GM19023 (cell line): ENCODE results near the gene TEX14.
A peak's percentile ranks its signal among the peaks of the same experiment; 100 is the strongest.

Source experiments
- ATAC-seq: cut with Tn5 transposase; IDR thresholded peaks from one replicate; pipeline ENCODE4 v1.9.1; 2021; ENCODE audit warnings: mild to moderate bottlenecking, moderate library complexity; ENCODE audit not compliant: unreplicated experiment

TEX14 gene

GRCh38 chr17:58657962-58658803, 33.7 kb downstream of the TEX14 start:
- ATAC-seq = peak; percentile 4

DNA sequence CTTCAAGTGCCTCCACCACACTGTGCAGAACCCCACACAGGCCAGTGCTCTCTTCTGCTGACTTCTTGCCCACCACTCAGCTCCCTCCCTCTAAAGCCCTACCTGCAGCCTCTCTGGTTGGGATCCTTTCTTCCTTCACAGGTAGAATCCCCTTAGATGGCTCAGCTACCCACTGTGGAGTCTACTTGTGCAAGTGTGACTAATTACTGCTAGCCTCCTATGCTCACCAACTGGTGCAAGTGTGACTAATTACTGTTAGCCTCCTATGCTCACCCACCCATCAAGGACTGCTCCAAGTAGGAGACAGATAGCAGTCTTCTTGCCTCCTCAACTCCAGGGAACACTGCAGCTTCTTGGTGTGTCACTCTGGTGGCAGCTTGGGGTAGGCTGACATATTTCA, 43.6 kb downstream of the TEX14 start:
- ATAC-seq = no peak

GRCh38 chr17:58643147-58643546, 48.7 kb downstream of the TEX14 start:
- no peak for ATAC-seq

DNA sequence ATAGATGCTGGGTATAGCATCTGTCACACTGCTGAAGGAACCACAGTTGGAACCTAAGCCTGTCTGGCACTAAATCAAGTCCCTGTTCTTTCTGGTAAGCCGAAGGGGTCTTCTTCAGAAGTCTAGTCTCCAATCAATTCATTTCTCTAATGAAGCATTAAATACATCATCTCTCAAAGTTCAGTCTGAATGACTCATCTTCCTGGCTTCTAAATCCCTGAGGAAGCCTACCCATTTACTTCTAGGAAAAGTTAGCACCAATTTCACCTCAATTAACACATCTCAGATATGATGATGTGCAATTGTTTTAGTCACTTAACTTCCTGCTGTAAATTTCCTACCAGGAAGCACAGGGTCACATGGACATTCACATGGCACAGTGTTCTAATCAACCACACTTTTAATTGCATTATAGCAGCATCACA, 49.9 kb downstream of the TEX14 start:
- ATAC-seq = no peak

DNA sequence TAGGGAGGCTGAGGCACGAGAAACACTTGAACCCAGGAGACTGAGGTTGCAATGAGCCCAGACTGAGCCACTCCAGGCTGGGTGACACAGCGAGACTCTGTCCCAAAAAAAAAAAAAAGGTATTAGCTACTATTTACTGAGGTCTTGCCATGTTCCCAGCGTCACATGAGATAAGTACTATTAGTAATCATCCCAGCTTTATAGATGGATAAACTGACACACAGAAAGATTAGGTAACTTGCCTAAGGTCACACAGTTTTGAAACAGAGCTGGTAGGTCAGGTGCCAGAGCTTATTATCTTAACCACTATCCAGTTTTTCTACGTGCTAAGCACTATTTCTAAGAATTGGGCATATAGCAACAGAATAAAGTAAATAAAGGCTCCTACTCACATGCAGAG, 51.6 kb downstream of the TEX14 start:
- ATAC-seq = no peak

DNA sequence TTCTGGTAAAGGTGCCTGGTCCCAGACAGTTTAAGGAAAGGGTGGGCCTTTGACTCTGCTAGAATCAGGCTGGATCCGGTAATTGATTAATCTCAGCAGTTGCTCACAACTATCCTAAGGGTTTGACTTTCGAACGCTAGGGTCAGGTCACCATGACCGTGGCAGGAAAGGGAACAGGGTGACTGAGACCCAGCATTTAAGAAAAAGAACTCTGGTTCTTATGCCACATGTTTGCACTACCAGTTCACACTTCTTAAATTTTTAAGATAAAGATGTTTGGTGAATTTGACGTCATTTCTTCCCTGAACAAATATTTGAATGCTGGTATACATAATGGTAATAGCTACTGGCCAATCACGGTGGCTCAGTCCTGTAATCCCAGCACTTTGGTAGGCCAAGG, 52.2 kb downstream of the TEX14 start:
- ATAC-seq = no peak

DNA sequence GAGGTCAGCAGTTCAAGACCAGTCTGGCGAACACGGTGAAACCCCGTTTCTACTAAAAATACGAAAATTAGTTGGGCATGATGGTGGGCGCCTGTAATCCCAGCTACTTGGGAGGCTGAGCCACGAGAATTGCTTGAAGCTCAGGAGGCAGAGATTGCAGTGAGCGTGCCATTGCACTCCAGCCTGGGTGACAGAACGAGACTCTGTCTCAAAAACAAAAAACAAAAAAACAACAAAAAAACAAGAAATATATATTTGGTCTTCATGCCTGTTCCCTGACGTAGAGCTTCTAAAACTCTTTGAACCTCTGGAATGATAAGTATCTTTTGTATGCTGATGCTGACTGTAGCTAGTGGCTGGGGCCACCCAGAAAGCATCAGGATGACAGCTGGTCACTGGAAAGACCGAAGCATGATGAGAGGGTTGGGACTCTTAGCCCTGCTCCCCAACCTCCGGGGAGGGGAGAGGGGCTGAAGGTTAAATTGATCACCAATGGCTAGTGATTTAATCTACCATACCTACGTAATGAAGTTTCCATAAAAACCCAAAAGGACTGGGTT, 54.8 kb downstream of the TEX14 start:
- ATAC-seq = no peak

DNA sequence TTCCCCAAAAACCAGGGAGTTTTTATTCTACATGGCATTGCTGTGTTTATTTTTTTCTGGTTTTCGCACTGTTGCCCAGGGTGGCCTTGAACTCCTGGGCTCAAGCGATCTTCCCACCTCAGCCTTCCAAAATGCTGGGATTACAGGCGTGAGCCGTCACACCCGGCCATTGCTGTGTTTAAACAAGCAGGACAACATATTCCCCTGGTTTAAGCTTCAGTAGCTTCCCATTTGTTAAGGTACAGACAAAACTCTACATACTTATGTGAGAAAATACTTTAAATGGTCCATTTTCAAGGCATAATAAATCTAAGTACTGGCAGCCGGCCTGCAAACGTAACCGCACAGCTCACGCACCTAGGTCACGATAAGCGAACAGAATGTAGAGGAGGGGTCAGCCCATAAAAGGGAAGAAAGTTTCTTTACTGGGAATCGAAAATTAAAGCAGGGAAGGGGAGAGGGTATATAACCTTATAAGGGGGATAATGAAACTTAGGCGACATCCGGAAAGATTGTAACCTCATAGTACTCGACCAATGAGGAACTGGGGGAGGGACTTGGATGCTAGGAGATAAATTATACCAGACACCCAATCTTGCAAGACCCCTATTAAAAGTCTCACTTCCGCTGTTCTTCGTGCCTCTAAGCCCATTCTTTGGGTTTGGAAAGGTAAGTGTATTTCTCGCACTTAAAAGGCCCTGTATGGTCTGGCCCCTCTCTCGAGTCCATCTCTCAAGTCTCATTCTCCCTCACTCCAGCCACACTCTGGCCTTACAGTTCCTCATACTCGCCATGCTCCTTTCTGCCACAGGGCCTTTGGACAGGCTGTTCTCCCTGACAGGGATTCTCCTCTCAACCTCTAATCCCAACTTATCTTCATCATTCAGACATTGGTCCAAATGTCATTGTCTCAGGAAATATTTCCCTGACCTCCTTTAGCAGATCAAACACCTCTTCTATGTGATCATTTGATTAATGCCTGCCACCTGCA, 59.2 kb downstream of the TEX14 start:
- ATAC-seq = no peak

- peak; percentile 75 for ATAC-seq
Measured at GRCh38 chr17:58631523-58632323, 60.1 kb downstream of the TEX14 start.

- ATAC-seq = peak; percentile 49
Measured at GRCh38 chr17:58630883-58631522, 60.8 kb downstream of the TEX14 start.

- no peak for ATAC-seq
Measured at GRCh38 chr17:58626905-58627304, 64.9 kb downstream of the TEX14 start.

DNA sequence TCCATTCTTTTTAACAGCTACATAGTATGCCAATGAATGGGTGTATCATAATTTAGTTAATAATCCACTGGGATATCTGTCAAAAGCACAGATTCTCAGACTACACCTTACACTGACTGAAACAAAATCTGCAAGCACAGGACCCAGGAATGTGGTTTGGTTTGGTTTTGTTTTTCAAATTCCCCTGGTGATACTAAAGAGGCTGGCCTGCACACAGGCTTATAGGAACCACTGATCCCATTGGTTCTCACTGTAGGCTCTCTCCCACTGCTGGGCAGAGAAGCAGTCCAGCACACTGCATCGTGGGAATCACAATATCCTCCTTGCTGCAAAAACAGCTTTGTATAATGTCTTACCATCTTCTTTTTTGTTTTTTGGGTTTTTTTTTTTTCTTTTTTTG, 67.1 kb downstream of the TEX14 start:
- ATAC-seq = no peak

DNA sequence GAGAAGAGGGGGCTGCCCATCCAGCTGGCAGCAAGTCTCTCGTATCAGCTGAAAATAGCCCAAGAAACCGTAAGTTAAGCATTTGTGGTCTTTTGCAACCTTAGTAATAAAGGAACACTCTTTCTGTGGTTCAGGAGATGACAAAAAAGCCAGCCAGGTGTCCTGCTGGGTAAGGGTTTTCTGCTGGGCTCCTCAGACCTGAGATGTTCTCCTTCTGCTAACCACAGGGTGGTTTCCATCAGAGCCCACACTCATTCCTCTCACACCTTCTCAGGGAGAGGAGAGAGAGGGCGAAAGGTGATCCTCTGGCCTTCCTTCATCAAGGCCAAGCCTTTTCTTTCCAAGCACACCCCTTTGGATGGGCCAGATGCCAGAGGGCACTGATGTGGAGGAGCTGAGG, 70.7 kb downstream of the TEX14 start:
- ATAC-seq = peak; percentile 62

GRCh38 chr17:58618336-58618735, 73.5 kb downstream of the TEX14 start:
- ATAC-seq = no peak

DNA sequence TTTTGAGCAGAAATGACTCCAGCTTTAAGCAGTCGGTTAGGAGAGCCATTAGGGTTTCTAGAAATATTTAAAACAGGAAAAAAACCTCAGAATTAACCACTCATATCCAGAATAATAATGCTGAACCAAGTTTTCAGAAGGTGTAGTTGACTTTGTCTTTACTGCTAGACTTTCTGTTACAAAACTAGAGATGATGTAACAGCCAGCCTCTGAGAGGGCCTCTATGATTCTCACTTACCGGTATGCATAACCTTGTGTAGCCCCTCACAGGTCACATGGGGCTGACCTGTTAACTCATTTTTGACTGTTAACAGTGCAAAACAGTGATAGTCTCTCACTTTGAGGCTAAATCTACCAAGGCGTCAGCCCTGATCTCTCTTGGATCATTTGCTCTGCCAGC, 74.3 kb downstream of the TEX14 start:
- no peak for ATAC-seq

DNA sequence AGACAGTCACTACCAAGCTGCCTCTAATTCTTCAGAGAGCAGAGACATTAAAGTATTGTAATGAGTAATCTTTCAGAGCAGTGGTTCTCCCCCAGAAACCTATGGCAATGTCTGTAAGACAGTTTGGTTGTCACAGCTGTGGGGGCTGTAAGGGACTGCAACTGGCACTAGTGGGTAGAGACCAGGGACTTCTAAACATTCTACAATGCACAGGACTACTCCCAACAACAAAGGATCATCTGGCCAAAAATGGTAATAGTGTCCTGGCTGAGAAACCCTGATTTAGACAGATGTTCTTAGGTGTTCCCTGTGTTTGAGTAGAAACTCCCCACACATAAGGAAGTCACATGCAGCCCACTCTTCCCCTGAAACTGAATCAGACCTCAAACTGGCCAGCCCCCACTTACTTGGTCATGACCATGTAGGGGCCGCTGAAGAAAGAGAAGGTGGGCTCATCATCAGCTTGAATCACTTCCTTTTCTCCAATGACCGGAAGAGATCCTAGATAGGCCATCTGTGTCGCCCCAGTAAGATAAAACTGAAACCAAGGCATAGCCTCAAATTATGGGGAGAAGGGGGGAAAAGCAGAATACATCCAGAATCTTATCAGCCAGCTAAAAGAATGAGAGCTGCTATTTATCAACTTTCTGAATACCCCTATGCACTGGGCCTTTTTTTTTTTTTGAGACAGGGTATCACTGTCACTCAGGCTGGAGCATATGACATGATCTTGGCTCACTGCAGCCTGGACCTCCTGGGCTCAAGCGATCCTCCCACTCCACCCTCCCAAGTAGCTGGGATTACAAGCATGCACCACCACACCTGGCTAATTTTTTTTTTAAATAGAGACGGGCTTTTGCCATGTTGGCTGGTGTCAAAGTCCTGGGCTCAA, 75.8 kb downstream of the TEX14 start:
- ATAC-seq = peak; percentile 58

DNA sequence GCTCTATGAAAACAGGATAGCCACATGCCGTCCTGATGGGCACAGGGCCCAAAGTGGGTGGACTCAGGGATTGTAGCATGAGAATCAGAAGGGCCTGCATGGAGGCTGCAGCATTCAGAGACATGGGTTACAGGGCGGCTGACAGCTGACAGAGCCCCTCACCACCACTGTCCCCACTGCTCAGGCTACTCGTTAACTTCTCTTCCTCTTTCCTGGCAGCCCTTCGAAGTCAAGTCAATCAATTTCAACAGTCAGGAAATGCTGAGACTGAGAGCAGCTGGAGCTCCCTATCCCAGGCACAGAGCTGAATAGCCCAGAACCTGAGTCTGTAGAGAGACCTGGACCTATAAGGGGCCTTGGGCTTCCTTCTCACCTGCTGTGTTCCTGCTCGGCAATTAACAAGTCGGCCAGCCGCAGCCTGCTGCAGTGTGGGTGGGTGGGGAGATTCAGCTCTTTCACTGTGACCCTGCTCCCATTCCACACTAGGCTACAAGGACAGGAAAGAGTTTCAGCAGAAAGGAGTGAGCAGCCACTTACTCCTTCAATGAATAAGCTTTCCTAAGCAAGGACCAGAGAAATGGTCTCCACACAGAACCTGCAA, 76.9 kb downstream of the TEX14 start:
- ATAC-seq = no peak

- ATAC-seq = no peak
Measured at GRCh38 chr17:58611331-58611730, 80.5 kb downstream of the TEX14 start.

DNA sequence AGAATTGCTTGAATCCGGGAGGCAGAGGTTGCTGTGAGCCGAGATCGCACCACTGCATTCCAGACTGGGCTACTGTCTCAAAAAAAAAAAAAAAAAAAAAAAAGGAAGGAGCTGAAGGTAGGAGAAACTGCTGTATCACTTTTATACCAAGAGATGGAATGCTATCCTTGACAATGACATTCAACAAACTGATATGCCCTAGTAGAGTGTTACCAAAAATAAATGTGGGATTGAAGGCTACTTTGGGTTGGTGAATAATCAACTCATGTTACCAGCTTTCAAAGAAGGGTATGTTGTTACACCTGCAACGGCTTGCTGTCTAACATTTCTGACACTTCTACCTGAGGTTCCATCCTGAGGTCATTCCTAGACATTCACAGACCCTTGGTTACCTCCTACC, 84.9 kb downstream of the TEX14 start:
- ATAC-seq = no peak
